Measurements from ENCODE around the gene DAPK1.
"Not testable (repeated sequence)": the region's sequence is repeated elsewhere in the genome, so short reads cannot be mapped to it uniquely, and the experiment has no call there.

GRCh38 chr9:87501271-87501656, 3.6 kb downstream of the DAPK1 start:
- TF ChIP-seq POLR2A, CTCF (IDR thresholded peaks at IDR 0.05): not testable (repeated sequence)
